ENCODE results near the gene NT5DC3. TPM values are rescaled to one million over a fixed set of nuclear protein-coding genes. Genes with fewer than 3 reads are reported as not detected.

The NT5DC3 gene
- total RNA-seq, 1 donor from 2014 or later = 5.2 TPM

DNA sequence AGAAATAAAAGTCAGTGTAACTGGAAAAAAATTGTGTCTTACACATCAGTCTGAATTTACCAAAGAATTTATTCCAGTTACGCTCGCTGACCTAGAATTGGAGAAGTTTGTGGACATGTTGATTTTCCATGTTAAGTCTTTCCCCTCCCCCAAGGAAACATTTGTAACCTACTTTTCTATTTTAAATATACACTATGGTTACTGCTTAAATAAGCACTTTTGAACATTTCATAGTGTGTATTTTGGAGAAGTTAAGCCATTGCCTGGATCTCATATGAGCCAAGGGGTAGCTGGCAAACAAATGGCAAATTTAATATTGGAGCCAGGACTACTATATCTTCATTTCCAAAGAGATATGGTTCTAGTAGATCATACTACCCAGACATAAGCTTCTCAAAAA is 42.9 kb upstream of the NT5DC3 start:
- TF ChIP-seq POLR2A (IDR thresholded peaks at IDR 0.05) = no peak
- TF ChIP-seq, protein P1, sequence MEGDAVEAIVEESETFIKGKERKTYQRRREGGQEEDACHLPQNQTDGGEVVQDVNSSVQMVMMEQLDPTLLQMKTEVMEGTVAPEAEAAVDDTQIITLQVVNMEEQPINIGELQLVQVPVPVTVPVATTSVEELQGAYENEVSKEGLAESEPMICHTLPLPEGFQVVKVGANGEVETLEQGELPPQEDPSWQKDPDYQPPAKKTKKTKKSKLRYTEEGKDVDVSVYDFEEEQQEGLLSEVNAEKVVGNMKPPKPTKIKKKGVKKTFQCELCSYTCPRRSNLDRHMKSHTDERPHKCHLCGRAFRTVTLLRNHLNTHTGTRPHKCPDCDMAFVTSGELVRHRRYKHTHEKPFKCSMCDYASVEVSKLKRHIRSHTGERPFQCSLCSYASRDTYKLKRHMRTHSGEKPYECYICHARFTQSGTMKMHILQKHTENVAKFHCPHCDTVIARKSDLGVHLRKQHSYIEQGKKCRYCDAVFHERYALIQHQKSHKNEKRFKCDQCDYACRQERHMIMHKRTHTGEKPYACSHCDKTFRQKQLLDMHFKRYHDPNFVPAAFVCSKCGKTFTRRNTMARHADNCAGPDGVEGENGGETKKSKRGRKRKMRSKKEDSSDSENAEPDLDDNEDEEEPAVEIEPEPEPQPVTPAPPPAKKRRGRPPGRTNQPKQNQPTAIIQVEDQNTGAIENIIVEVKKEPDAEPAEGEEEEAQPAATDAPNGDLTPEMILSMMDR (IDR thresholded peaks at IDR 0.05) = no peak
- no peak for TF ChIP-seq POLR2AphosphoS5 (IDR thresholded peaks at IDR 0.05; ENCODE audit: insufficient read depth in 1 of 2, low read depth in 1 of 2)
- Histone ChIP-seq H3K4me3 (no peak overlapping the region), H3K36me3 (no peaks in the 10 kb centered on the region), H3K4me1 (no peaks in the 10 kb centered on the region), H3K27ac (no peak overlapping the region), H3K9me3 (no peaks in the 10 kb centered on the region), H3K27me3 (no peaks in the 10 kb centered on the region)
- intact Hi-C loops (cut with DNase I) = loop anchor here (5.0 kb wide), 1 partner anchor 393 kb away; no protein-coding TSS in a partner anchor
- DNase-seq (ENCODE audit: extremely low spot score in 2 of 2) = no peak

DNA sequence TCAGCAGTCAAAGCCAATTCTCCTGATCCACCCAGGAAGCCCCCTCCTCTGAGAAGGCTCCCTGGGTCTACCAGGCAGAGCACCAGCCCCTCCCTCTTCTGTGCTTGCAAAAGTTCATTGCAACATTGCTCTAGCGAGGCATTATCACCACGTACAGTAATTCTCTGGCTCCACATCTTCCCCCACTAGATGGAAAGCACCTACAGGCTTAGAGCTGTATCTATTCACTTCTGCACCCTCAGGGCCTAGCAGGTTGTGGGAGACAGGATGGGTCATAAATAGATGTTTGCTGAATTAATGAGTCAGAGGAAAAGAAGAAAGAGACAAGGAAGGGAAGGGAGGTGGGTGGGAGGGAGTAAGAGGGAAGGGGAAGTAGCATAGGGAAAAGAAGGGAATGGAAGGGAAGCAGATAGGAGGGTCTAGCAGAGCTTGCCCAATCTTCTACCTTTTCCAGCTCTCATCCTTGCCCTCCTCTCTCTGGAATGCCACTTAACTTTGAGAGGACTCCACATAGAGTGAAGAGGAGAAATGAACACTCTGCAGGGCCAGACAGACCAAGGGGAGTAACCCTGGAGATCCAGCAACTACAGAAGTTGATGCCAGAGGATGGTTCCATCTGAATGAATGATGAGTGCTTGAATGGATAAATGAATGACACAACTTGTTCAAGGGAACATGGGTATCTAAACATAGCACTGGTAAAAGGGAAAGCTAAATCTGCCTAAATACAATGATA is 42.0 kb upstream of the NT5DC3 start:
- intact Hi-C loops (cut with DNase I) = loop anchor here (5.0 kb wide), 1 partner anchor 394 kb away; no protein-coding TSS in a partner anchor
- no peaks in the 10 kb centered on the region for H3K9me3 ChIP-seq
- H3K4me3 ChIP-seq = no peak overlapping the region
- H3K4me1 ChIP-seq = no peaks in the 10 kb centered on the region
- no peak for DNase-seq (ENCODE audit: extremely low spot score in 2 of 2)
- no peak overlapping the region for H3K27ac ChIP-seq
- H3K36me3 ChIP-seq = no peaks in the 10 kb centered on the region
- H3K27me3 ChIP-seq = no peaks in the 10 kb centered on the region
- TF ChIP-seq POLR2A (IDR thresholded peaks at IDR 0.05) (no peak), POLR2AphosphoS5 (IDR thresholded peaks at IDR 0.05; ENCODE audit: insufficient read depth in 1 of 2, low read depth in 1 of 2) (no peak)
- TF ChIP-seq, protein P1 (IDR thresholded peaks at IDR 0.05) = no peak

DNA sequence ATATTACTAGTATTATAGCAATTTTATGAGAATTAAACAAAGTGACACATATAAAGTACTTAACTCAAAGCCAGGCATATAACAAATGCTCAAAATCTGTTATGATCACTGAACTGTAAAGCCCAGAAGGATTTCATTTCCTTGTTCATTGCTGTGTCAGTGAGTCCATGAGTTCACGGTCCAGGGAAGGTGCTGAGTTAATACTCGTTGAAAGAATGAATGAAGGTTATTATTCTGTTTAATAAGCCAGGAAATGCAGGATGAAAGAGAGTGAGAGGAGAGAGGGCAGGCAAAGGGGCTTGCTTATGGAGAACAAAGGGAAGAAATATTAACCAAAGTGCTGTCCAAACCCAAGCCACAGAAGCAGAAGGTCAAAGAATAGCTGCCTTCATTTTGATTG is 40.2 kb upstream of the NT5DC3 start:
- Histone ChIP-seq H3K36me3 (no peaks in the 10 kb centered on the region), H3K4me1 (no peaks in the 10 kb centered on the region), H3K9me3 (no peaks in the 10 kb centered on the region)

DNA sequence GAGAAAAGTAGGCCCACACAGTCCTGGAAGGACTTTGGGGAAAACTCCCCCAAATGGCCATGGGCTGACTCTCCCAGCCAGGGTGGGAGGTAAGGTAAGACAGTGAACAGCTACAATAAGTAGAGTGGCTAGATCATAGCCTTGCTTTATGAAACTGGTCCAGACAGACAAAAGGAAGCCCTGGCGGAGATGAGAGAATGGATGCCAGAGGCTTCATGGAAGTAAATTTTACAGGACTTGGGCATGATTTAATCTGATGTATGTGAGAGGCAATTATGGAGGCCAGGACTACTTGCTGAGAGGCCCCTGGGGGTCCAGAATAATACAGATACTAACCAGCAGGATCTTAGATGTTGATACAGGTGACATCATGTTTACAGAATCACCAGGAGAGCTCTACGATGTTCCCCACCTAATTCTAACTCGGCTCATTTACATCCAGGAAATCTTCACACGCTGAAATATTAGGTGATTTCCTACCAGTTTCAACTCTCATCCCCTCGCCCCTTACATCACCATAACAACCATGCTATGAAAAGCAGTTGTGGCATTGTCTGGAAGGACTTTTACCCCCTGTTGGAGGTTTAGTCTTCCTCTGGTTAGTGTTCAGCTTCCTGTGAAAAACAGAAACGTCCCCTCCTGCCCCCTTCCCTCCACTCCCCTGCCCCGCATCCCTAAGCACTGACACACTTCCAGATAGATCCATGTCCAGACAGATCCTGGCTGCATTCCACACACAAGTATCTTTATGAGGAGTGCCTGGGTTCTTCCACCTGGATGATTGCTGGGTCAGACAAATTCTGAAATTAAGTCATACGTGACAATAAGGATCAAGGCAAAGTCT is 39.5 kb upstream of the NT5DC3 start:
- Histone ChIP-seq H3K27me3 (no peaks in the 10 kb centered on the region), H3K9me3 (no peaks in the 10 kb centered on the region), H3K36me3 (no peaks in the 10 kb centered on the region), H3K27ac (no peak overlapping the region), H3K4me3 (no peak overlapping the region), H3K4me1 (no peaks in the 10 kb centered on the region)
- TF ChIP-seq POLR2A (IDR thresholded peaks at IDR 0.05) (no peak), POLR2AphosphoS5 (IDR thresholded peaks at IDR 0.05; ENCODE audit: insufficient read depth in 1 of 2, low read depth in 1 of 2) (no peak)
- TF ChIP-seq, protein P1 (IDR thresholded peaks at IDR 0.05) = no peak
- intact Hi-C loops (cut with DNase I) = loop anchor here (5.0 kb wide), 1 partner anchor 397 kb away; no protein-coding TSS in a partner anchor
- no peak for DNase-seq (ENCODE audit: extremely low spot score in 2 of 2)

More for the DNA sequence above, 40.2 kb upstream of the NT5DC3 start:
- no peaks in the 10 kb centered on the region for H3K27me3 ChIP-seq
- H3K27ac ChIP-seq = no peak overlapping the region
- intact Hi-C loops (cut with DNase I) = loop anchor here (5.0 kb wide), 1 partner anchor 396 kb away; no protein-coding TSS in a partner anchor
- no peak overlapping the region for H3K4me3 ChIP-seq
- TF ChIP-seq POLR2AphosphoS5 (IDR thresholded peaks at IDR 0.05; ENCODE audit: insufficient read depth in 1 of 2, low read depth in 1 of 2) (no peak), POLR2A (IDR thresholded peaks at IDR 0.05) (no peak)
- TF ChIP-seq, protein P1 (IDR thresholded peaks at IDR 0.05) = no peak
- DNase-seq (ENCODE audit: extremely low spot score in 2 of 2) = no peak
